GM19193 (cell line): Measurements from ENCODE around the gene B3GLCT.

Experiments
- POLR2A ChIP-seq: IDR thresholded peaks from 4 replicates; pipeline ENCODE4 v1.6.1; 2011; ENCODE audit not compliant: insufficient read depth, insufficient read length; ENCODE audit errors: extremely low read depth

The B3GLCT gene

GRCh38 chr13:31227870-31228269 lies 28.1 kb downstream of the B3GLCT start:
- no peak for TF ChIP-seq POLR2A

- no peak for TF ChIP-seq POLR2A
Measured at GRCh38 chr13:31234729-31235128, 35.0 kb downstream of the B3GLCT start.

GRCh38 chr13:31236211-31236786 lies 36.5 kb downstream of the B3GLCT start:
- no peak for TF ChIP-seq POLR2A

GRCh38 chr13:31240921-31241320 lies 41.1 kb downstream of the B3GLCT start:
- TF ChIP-seq POLR2A: no peak

GRCh38 chr13:31242367-31242766 lies 42.6 kb downstream of the B3GLCT start:
- TF ChIP-seq POLR2A: no peak

- no peak for TF ChIP-seq POLR2A
Measured at GRCh38 chr13:31242916-31243315, 43.1 kb downstream of the B3GLCT start.

- TF ChIP-seq POLR2A: no peak
Measured at GRCh38 chr13:31245598-31246373, 46.0 kb downstream of the B3GLCT start.

- no peak for TF ChIP-seq POLR2A
Measured at GRCh38 chr13:31246918-31247317, 47.1 kb downstream of the B3GLCT start.

GRCh38 chr13:31248361-31248760 lies 48.6 kb downstream of the B3GLCT start:
- no peak for TF ChIP-seq POLR2A

- TF ChIP-seq POLR2A: no peak
Measured at GRCh38 chr13:31248965-31249539, 49.3 kb downstream of the B3GLCT start.

GRCh38 chr13:31250435-31250834 lies 50.7 kb downstream of the B3GLCT start:
- TF ChIP-seq POLR2A: no peak

- TF ChIP-seq POLR2A: no peak
Measured at GRCh38 chr13:31261241-31261640, 61.5 kb downstream of the B3GLCT start.

GRCh38 chr13:31263346-31263745 lies 63.6 kb downstream of the B3GLCT start:
- no peak for TF ChIP-seq POLR2A

- no peak for TF ChIP-seq POLR2A
Measured at GRCh38 chr13:31264151-31264550, 64.4 kb downstream of the B3GLCT start.

- no peak for TF ChIP-seq POLR2A
Measured at GRCh38 chr13:31267126-31267784, 67.5 kb downstream of the B3GLCT start.

- TF ChIP-seq POLR2A: no peak
Measured at GRCh38 chr13:31274390-31274789, 74.6 kb downstream of the B3GLCT start.

- TF ChIP-seq POLR2A: no peak
Measured at GRCh38 chr13:31276421-31276820, 76.6 kb downstream of the B3GLCT start.

- TF ChIP-seq POLR2A: no peak
Measured at GRCh38 chr13:31278869-31279268, 79.1 kb downstream of the B3GLCT start.
